DMS 273 (cell line): Measurements from ENCODE around the gene ROBO2.
A peak's percentile ranks its signal among the peaks of the same experiment; 100 is the strongest.

Experiments used
- DNase-seq: peaks from one replicate; lab custom pipeline; 2025; ENCODE audit not compliant: unreplicated experiment; lab: John Stamatoyannopoulos, UW

ROBO2 gene

DNA sequence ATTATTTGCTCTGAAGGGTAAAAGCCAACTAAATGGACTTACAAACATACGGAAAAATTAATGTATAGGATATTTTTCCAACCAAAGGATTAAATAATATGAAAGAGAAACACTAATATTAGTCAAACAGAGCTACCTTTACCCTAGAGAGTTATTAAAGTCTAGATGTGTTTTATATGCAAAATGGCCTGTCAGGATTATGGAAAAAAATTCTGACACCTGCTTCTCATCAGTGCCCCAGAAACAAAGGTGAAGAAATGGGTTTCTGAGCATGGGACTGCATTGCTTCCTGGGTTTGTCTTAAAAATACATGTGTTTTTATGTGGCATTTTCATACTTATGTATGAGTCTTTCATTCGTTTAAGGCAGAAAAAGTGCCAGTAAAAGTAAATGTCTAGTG is 148.3 kb downstream of the ROBO2 start:
- DNase-seq: no peak

DNA sequence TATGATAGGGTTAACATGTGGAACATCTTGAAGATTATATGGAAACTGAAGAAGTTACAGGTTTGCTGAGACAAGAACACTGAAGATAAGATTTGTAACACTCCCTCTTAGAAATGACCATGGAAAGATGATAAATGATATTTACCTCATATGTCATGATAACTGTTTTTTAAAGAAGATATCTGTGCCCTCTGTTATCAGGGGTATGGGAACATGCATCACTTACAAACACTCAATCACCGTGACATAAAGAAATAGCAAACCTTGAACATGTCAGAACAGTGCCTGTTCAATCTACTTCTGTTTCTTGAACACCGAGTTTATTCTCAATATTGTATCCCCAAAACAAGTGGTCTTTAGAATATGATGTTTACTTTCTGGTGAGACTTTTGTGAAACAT is 149.4 kb downstream of the ROBO2 start:
- no peak for DNase-seq

DNA sequence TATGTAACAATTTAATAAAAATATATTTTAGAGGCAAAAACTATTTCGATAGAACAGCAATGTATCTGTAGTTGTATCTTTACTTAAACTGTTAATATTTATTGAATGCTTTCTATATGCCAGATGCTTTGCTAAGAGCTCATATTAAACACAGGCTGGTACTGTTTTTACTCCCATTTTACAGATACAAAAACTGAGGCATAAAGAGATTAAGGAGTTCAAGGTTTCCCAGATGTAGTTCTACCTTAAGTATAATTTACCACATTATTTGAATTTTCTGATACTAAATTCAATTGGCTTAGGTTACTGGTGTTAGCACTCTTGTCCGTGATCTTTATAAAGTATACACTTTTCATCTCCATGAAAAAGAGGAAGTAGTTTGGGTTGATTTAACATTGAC is 149.8 kb downstream of the ROBO2 start:
- DNase-seq: no peak

DNA sequence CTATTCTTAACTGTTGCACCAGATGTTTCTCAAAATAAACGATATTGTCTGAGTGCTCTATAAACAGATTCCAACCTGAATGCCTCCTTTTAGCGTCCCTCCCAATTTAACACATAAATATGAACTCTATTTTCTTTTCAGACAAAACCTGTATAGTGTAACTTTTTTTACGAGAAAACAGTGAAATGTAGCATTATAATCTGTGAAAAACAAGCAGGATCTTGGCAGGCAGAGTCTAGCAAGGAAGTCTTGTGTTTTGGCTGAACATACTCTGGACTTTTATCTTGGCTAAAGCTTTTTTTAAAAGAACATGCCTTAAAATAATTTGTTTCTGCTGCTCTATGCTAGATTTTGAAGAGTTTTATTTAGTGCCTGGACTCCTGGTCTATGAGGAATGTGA is 150.5 kb downstream of the ROBO2 start:
- DNase-seq: no peak

DNA sequence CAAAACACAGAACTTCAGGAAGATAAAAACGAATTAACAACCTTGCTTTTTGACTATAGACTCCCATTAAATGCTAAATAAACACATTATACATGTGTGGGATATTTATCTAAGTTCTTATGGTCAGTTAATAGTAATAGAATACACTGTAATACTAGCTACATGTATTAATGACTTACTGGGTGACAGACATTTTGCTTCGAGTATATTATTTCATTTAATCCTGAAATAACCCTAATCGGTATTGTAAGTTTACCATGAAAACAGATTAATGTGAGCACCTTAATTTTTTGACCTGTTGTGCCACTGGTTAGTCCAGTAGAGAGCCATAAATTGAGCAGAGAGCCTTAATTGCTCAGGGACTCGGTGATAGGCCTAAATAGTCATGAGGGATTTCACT is 151.1 kb downstream of the ROBO2 start:
- DNase-seq: no peak

DNA sequence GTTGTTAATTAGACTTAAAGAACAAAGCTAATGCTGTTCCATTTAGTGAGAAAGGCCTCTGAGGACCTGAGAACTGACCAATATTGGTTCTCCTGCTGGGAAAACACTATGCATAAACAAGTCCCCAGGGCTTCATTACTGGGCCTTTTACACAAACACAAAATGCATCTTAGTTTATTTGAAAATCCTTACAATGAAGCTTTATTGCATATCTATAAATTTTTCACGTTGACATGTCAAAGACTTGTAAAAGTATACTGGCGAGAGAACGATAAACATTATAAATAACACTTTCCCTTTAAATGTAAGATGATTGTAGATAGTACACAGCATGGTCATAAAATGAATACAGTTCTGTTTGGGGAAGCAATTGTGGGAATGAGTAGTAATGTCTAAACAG is 151.7 kb downstream of the ROBO2 start:
- DNase-seq: no peak

DNA sequence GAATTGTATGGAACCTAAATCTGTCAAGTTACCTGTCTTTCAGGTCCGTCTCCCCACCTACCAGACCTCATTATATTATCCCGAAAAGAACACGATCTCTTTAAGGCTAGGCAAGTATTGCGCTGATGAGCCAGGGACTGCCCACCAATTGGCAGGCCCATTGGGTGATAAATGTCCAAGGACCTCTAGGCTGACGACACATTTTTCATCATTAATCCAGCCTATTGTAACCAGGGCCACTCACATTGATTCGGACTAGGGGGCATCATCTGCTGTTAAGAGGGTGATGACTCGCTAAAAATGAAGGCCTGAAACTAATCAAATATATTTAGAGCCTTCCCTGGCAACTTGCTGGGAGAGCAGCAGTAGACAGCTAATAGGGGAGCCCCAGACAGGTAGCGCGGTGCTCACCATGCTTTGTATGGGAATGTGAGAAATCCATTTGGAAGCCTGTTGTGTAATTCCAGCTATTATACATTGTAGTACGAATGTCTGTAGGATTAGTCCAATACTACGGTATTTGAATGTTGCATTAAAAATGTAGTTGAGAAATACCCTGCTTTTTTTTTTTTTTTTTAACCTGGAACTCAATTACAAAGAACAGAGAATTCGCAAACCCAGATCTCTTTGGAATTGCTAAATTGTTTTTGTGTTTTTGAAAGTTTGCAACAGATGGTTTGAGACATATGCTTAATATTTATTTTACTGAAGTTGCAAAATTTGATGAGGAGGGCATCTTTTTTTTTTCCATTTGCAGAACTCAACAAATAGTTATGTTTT is 156.1 kb downstream of the ROBO2 start:
- no peak for DNase-seq

DNA sequence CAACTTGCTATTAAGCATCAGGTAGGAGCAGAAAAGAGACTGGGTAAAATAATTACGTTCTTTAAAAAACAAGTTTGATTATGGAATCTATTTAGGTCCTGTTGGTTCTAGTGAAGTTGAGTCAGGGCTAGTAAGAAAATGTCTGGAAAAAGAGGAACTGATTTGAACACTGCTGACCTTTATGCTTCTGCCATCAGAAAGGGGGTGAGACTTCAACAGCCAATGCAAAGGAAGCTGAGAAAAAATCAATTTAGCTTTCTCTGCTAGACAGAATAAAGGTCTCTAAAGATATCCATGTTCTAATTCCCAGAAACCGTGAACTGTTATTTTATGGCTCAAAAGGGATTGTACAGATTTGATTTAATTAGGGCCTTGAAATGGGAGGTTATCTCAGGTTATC is 157.5 kb downstream of the ROBO2 start:
- DNase-seq: no peak

DNA sequence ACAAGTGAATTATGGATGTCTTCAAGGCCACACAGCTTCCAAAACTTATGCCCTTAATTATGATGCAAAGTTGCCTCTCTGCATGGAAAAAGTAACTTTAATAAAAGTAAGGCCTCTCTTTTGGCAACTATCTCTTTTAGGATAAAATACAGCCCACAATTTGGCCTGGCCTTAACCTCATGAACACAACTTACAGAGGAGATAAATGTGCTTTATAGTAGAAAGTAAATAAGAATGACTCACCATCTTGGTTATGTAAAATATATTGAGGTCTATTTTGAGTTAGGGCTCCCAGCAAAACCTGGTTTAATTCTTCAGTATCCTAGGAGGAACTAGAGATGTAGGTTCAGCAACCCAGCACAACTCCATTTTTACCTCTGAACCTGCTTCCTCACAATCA is 164.0 kb downstream of the ROBO2 start:
- DNase-seq: no peak

DNA sequence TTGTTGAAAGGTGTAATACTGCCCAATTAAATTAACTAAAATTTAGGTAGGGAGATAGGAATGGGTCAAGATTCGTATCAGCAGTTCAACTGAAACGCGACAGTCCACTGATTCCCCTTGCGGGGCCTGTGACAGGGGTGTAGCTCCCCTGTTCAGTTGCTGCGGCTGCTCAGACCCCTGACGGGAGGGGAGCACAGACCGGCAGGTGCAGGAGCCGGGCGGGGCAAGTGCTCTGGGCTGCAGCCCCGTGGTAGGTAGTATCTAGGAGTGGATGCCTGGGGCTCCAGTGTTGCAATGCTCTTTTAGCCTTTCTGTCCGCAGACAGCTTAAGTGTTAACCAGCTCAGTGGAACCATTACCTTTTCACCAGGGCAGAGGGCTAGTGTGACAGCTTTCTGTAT is 164.9 kb downstream of the ROBO2 start:
- no peak for DNase-seq

DNA sequence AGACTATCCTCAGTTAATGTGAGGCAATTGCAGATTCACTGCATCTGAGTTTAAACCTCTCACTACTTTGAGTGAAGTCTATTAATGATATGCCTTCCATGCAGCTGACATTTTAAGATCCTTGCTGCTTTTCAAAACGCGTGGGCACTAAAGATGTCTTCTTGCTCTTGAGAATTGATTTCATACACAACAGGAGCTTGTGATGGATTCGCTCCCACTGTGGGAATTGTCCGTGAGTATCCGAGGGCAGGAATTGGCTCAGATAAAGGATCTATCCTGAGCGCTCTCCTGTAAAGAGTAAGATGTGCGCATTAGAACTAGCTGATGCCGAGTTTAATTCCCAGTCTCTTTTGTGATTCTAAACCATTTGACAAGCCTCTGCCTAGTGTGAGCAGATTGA is 167.9 kb downstream of the ROBO2 start:
- DNase-seq: no peak

DNA sequence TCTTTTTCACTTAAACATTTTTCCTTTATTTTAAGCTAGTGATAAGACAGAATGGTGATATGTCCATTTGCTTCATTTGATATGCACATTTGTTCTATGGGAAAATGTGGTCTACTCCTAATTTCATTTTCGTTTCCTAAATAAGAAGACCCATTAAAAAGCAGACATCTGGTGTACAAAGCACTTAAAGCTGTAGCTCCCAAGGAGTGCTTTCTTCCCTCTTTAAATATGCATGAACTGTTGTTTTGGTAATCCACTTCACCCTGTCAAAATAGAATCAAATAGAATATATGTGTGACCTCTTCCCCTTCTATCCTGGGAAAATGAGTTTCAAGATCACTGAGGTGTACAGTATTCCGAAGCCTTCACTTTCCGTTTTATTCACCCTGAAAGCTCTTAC is 182.8 kb downstream of the ROBO2 start:
- DNase-seq: peak; percentile 47

DNA sequence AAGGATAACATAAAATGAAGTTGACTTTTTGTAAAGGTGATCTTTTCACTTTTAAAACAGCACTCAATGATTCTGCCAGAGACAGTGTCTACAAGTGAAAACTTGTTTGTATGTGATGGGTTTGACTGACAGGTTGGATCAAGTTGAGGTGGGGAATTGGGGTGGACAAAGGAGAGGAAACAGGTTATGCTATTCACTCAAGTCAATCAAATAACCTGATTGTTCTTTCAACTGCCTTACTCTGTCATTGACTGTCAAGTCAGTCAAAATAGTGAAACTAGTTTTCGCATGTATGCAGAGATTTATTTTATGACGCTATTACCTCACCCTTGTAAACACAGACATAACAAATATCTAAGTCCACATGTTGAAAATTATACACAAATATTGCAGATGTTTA is 187.7 kb downstream of the ROBO2 start:
- no peak for DNase-seq

DNA sequence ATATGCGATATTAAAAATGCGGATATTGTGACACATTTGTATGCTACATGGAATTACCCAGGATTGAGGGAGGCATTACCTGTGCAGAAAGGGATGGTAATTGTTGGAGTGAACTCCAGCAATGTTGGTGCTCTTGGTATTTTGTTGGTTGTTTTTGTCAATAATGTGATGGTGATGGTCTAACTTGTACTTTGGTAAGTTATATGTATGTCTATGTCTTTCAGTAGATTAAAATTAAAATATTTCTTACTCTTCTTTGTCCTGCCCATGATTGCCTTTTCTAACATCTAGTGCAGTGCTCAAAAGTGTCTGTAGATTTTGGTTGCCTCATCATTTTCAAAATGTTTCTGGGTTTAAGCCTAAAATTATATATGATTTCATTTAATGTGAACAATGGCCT is 192.7 kb downstream of the ROBO2 start:
- no peak for DNase-seq

DNA sequence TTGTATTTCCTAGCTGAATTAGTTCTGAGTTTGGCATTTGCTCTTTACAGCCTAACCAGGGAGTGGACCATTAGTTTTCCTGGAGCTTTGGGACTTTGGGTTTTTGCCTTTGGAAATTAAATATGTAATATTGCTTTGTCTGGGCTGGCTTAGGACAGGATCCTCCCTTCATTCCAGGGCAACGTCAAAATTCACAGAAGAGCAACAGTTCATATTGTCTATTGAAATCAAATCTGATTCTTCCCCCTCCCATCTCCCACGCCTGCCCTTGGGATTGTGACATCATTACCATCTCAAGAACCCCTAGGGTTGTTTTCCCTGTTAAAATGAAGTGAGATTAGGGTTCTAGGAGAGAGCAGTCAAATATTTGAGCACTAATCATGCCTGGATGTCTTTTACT is 194.1 kb downstream of the ROBO2 start:
- DNase-seq: no peak

DNA sequence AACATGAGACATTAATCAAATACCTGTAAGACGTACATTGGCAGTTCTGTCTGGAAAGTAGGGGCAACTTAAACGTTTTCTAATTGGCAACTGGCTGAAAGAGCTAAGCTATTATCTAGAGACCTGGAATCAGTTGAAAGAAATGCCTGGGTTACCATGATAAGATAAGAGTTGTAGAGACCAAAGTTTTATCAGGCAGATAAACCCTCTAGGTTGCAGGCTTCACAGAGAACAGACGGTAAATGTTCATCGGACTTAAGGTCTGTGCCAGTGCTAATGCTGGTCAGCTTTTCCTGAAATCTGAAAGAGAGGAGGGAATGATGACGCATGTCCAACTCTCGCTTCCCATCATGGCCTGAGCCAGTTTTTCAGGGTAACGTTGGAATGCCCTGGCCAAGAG is 196.2 kb downstream of the ROBO2 start:
- DNase-seq: no peak

DNA sequence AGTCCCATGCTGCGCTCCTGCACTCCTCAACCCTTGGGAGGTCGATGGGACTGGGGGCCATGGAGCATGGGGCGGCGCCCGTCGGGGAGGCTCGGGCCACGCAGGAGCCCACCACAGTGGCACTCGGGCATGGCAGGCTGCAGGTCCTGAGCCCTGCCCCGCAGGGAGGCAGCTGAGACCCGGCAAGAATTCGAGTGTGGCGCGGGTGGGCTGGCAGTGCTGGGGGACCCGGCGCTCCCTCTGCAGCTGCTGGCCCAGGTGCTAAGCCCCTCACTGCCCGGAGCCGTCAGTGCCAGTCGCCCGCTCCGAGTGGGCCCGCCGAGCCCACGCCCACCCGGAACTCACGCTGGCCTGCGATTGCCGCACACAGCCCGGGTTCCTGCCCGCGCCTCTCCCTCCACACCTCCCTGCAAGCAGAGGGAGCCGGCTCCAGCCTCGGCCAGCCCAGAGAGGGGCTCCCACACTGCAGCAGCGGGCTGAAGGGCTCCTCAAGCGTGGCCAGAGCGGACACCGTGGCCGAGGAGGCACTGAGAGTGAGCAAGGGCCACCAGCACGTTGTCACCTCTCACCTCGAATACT is 200.3 kb downstream of the ROBO2 start:
- DNase-seq: no peak

DNA sequence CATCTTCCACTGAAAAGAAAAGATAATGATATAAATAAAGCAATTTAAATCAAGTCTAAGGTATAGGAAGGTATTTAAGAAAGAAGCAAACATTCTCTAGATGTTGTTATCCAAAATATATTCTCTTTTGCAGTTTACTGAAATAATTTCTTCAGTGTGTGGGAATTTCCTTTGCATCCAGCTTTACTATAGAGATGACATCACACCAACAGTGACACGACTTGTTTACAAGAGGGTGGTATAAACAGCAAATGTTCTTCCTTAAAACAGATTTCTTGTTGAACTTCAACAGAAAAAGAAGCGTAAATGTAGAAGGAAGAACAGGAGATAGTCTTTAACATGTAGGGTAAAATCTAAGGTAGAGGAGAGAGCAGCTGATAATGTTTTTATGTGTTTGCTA is 202.5 kb downstream of the ROBO2 start:
- no peak for DNase-seq

DNA sequence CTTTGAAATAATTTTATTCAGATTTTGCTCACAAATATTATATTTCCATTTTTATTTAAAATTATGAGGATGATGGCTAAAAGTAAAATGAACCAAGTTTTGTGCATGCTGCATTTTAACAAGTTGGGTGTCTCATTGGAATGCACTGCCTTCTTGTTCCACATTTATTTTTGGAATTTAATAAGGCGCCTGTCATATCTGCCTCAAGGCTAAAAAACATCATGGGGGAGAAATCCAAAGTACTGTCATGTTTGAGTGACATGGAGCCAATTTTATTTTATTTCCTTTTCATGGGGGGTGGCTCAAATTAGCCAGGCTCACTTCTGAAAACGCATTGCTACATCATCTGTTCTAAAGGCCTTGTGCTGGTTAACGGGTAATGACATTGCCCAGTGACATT is 205.1 kb downstream of the ROBO2 start:
- DNase-seq: no peak

DNA sequence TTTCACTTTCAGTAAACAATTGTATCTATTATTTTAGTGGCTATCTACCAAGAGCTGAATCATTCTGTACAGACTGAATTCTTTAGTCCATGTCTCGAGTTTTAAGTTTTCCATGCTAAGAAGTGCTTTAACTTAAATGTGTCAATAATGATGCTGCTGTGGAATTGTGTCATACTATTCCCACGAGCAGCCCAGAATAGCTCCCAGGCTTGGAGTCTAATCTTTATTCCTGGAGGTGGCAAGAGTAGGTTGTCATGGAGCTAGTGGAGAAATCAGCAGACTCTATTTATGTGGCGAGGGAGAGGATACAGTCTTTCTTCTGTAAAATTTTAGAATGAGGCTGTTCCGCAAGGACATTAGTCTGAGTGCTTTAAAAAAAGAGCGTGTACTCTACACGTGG is 207.2 kb downstream of the ROBO2 start:
- no peak for DNase-seq

DNA sequence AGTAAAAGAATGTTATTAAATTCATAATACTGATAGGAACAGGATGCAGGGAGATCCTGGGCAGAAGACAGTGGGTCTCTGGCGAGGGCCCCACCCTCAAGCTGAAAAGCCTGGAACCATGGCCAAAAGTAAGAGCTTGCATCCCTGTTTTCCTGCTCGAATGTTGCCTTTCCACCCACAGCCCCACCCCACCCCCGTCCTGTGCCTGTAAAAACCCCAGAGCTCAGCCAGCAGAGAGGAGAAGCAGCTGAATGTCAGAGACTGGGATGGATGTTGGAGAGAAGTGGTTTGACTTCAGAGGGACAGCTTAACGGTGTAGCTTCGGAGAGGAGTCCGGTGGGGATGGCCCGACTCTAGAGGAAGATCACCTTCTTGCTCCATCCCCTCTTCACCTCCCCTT is 207.9 kb downstream of the ROBO2 start:
- DNase-seq: no peak

DNA sequence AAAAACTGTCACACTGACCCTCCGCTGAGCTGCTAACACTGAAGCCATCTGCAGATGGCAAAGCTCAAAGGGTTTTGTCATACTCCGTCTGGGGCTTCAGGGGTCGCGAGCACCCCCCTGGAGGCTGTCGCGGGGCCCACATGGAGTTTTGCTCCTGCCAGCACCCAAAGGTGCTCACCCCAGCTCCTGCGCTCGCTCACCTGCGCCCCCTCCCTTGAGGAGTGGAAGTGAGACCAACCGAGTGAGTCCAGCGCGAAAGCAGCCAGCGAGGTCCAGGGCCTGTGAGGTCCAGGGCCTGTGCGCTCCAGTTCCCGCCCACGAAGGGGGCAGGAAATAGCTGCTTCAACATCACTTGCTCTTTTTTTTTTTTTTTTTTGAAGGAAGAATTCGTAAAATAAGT is 208.5 kb downstream of the ROBO2 start:
- DNase-seq: no peak

DNA sequence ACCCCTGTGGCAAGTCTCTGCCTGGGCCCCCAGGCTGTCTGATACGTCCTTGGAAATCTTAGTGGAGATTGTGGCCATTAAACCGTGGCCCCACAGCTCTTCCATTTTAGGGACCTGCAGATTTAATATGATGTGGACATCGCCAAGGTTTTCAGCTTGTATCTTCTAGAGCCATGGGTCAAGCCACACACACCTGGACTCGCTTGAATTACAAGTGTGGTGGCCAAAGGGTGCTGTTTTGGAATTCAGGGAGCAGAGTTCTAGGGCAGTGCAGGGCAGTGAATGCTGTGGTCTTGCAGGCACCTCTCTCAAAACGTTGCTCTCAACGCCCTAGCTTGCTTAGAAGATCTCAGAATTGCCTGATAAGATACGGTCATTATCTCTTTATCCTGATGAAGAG is 211.2 kb downstream of the ROBO2 start:
- no peak for DNase-seq
